Measurements from ENCODE around the gene SYT7.

- TF ChIP-seq CTCF (conservative IDR thresholded peaks at IDR 0.05; ENCODE audit: low read depth, low read length): no peak
- TF ChIP-seq POLR2A (IDR thresholded peaks at IDR 0.05; ENCODE audit: low read depth, low read length): no peak
- TF ChIP-seq RFX5 (IDR thresholded peaks at IDR 0.05; ENCODE audit: low read depth, low read length): no peak
- no peak for TF ChIP-seq SMC3 (IDR thresholded peaks at IDR 0.05; ENCODE audit: low read depth, low read length)
- TF ChIP-seq MXI1 (IDR thresholded peaks at IDR 0.05; ENCODE audit: borderline replicate concordance, low read depth, low read length): no peak
- no peak for TF ChIP-seq FOS (IDR thresholded peaks at IDR 0.05; ENCODE audit: low read depth, low read length)
- TF ChIP-seq BHLHE40 (IDR thresholded peaks at IDR 0.05; ENCODE audit: low read depth, low read length): no peak
- no peak for TF ChIP-seq RCOR1 (IDR thresholded peaks at IDR 0.05; ENCODE audit: insufficient replicate concordance, low read length)
- TF ChIP-seq RAD21 (IDR thresholded peaks at IDR 0.05; ENCODE audit: low read length): no peak
- no peak for TF ChIP-seq CEBPB (IDR thresholded peaks at IDR 0.05; ENCODE audit: low read depth, low read length)
Measured at GRCh38 chr11:61539831-61540357, 41.0 kb downstream of the SYT7 start.

Measured in IMR-90 (cell line).